ENCODE measurements around the gene IDH2.
"Not testable (repeated sequence)": the region's sequence is repeated elsewhere in the genome, so short reads cannot be mapped to it uniquely, and the experiment has no call there.

The IDH2 gene

DNA sequence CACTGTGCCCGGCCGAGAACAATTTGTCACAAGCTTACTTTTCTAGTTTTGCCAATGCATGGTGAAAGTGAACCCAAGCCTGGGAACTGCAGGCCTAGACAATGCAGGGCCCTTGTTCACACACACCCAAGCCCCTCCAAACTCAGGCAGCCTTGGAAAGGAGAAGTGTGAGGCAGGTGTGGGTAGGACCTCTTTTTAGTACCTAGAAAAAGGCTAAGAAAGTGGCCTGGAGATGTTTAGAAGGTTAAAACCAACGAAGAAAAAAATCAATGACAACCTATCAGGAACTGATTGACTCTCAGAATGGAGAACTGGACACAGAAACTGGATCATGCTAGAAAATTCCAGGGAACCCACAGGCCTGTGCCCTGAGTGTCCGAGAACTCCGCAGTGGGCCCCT, 18.8 kb downstream of the IDH2 start:
- no peak for DNase-seq

DNA sequence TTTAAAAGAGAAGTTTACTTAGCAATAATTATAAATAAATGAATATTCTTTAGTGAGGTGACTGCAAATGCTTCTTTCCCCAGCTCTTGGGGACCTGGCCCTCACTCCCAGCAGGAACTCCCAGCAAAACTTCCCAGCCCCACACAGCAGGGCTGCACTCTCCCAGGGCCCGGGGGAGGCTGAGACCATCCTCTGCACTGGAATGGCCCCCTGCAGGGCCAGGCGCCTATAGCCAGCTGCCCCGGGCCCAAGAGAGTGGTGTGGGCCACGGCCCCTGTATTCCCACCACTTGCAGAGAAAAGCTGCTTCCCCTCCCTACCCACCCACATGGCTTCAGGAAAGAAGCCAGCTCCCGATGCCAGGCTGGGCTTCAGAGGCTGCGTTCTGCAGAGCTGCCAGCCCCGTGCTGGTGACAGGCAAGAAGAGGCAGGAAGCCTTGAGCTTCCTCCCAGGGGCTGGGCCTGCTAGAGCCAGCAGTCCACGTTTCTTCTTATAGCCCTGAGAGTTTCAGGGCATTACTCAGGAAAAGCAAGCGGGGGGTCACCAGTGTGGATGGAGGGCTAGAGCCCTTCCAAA, 20.0 kb downstream of the IDH2 start:
- DNase-seq: no peak

GRCh38 chr15:90080818-90081393, 21.4 kb downstream of the IDH2 start:
- DNase-seq: no peak

DNA sequence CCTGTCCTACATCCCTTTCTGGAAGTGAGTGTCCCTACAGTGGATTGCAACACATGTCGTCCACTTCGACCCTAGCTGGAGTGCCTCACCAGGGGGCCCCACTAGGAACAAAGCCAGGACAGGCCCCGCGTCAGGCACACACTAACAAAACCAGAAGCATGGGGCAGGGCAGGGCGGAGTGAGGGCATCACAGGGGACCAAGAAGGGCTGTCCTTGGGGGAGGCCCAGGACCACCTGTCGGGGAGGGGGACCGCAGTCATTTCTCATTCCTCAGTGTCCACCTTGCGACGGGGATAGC, 21.9 kb downstream of the IDH2 start:
- DNase-seq: no peak

DNA sequence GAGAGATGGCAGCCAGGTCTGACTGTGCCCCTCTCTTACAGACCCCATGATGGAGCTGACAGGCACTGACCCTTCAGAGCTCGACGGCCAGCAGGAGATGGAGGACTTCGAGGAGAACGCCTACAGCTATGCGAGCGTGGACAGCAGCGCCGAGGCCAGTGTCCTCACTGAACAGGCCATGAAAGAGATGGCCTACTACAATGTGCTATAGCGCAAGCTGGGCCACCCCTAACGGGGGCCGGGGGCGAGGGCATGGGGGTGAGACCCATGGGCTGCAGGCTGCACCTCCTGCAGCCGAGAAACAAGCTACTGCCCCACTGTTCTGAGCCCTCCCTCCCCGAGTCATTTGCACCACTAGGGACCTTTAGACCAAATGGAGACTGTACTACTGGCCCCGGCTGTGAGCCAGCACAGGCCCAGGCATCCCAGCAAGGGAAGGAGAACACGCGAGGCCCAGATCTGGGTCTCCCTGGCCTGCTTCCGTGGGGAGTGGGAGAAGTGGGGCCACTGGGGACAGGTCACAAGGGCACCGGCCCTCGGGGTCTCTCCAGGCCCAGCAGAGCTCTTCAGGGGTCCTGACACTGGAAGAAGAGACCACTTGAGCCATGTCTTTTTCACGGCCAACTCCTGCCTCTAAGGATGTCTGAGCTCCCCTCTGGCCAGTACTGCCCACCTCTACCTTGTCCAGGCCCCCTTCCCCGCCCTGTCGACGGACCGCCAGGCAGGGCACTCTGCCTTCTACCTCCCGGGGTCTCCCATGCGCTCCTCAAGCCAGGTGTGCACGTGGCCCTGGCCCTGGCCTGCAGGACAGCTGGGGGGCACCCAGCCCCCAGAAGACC, 22.4 kb downstream of the IDH2 start:
- DNase-seq: no peak

- DNase-seq: no peak
Observed at GRCh38 chr15:90078965-90079364, 23.3 kb downstream of the IDH2 start.

DNA sequence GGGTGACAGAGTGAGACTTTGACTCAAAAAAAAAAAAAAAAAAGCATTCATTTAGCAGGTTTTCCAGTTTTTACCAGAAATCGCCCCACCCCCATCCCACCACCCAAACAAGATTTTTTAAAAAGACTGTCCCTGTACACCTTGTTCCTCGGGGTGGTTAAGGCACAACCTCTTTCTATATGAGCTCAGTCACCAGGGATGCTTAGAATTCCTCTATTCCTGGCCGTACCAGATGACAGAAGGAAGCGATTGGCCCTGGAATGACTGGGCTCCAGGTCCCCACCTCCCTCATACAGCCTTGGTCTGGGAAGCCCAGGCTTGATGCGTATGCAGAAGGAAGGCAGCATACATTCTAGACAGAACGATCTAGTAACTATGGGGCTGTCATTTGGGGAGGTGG, 25.6 kb downstream of the IDH2 start:
- no peak for DNase-seq

GRCh38 chr15:90075420-90076289, 26.6 kb downstream of the IDH2 start:
- DNase-seq: no peak

GRCh38 chr15:90074916-90075315, 27.4 kb downstream of the IDH2 start:
- DNase-seq: no peak

DNA sequence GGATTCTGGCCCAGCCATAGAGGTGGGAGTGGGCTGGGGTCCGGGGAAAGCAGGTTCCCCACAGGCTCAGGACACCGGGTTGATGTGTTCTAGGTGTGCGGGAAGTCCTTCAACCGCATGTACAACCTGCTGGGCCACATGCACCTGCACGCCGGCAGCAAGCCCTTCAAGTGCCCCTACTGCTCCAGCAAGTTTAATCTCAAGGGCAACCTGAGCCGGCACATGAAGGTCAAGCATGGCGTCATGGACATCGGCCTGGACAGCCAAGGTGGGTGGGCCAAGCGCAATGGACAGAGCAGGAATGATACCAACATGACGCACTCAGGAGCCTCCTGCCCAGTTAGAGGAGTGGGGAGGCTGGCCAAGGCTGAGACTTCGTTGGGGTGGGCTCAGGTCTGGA, 28.2 kb downstream of the IDH2 start:
- no peak for DNase-seq

GRCh38 chr15:90072978-90073640, 29.2 kb downstream of the IDH2 start:
- DNase-seq: no peak

- peak; percentile 79 for DNase-seq
Observed at GRCh38 chr15:90071220-90071807, 31.0 kb downstream of the IDH2 start.

DNA sequence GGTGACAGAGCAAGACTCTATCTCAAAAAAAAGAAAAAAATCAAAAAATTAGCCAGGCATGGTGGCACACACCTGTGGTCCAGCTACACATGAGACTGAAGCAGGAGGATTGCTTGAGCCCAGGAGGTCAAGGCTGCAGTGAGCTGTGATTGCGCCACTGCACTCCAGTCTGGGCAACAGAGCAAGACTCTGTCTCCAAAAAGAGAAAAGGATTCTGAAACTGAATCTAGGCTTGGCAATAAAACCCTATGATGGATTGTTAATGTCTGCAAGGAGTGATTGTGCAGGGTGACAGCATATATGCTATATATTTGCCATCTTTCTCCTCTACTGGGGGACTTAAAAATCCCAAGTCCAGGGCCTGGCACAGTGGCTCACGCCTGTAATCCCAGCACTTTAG, 31.6 kb downstream of the IDH2 start:
- DNase-seq: not testable (repeated sequence)

GRCh38 chr15:90067953-90068606, 34.2 kb downstream of the IDH2 start:
- no peak for DNase-seq

DNA sequence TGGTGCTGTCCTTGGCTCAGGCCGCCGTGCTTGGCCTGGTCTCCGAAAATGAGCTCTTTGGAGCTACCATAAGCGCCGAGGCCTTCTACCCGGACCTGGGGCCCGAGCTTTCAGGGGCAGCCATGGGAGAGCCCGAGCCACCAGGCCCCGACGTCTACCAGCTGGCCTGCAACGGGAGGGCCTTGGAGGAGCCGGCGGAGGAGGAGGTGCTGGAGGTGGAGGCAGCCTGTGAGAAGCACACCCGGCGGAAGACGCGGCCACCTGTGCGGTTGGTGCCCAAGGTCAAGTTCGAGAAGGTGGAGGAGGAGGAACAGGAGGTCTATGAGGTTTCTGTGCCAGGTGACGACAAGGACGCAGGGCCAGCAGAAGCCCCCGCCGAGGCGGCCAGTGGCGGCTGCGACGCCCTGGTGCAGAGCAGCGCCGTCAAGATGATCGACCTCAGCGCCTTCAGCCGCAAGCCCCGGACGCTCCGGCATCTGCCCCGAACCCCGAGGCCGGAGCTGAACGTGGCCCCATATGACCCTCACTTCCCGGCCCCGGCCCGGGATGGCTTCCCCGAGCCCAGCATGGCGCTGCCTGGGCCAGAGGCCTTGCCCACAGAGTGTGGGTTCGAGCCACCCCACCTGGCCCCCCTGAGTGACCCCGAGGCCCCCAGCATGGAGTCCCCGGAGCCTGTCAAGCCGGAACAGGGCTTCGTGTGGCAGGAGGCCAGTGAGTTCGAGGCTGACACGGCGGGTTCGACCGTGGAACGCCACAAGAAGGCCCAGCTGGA, 34.9 kb downstream of the IDH2 start:
- no peak for DNase-seq

DNA sequence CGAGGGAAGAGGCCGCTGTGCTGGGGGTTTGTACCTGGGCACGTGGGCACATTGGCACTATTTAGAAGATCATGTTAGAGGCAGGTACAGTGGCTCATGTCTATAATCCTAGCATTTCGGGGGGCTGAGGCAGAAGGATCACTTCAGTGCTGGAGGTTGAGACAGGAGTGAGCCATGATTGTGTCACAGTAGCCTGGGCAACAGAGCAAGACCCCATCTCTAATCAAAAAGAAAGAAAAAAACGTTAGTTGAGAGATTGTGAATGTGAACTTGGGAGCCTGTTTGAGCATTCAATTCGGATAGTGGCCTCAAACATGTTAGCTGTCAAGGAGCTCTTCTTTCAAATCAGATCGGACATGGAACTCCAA, 36.6 kb downstream of the IDH2 start:
- DNase-seq: no peak

- DNase-seq: no peak
Observed at GRCh38 chr15:90064911-90065681, 37.2 kb downstream of the IDH2 start.

DNA sequence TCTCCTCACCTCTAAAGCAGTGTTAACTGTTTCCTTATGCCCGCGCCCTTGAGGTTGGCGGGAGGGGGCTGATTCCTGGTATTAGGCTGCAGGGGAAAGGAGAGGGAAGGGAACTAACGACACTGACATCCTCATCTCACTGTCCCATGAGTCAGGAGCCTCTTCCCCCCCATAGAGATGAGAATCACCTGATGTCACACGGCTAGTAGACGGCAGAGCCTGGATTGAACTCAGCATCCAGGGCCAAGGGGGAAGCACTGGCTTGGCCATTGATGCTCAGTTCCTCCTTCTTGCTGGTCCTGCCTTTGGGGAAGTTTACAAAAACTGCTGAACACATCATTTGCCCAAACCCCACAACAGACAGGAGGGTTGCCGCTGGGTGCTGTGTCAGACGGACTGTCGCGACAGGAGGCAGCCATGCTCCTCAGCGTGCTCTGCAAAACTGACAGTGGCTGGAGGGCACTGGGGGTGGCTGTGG, 38.5 kb downstream of the IDH2 start:
- no peak for DNase-seq

GRCh38 chr15:90062973-90063769, 39.1 kb downstream of the IDH2 start:
- no peak for DNase-seq

Measured in fibroblast of upper back skin (primary cell).